Posterior vena cava (tissue), 2 donors: ENCODE measurements around the gene SPRYD3. TPM values are rescaled to one million over a fixed set of nuclear protein-coding genes. Genes with fewer than 3 reads are reported as not detected.

Experiments
- DNase-seq: peaks from one replicate; pipeline ENCODE4 v3.0.0-alpha.2; 2020; ENCODE audit warnings: low spot score
- intact Hi-C, 2 donors: fragments of 100-400 bp; cut with DNase I; formaldehyde crosslinking; loops; one replicate each; pipeline versions ENCODE4 v1.14.1 to v1.14.2; 2022 to 2023
- total RNA-seq, 2 donors: library from RNA; stranded (reverse); fragmentation: NEBNext Ultra II Directional; extraction: Animal tissue kit (Norgen Biotek cat#: 25700); gene quantifications; one replicate each; pipeline ENCODE4 v1.2.1, GENCODE V29; 2021
- donor health status: DM: yes; HTN: yes; CAD: no.
- donor health status: DM: yes; HTN: yes; CAD: no.

The SPRYD3 gene
- total RNA-seq, 2 donors from 2014 or later: 77.6 to 90.5 TPM

DNA sequence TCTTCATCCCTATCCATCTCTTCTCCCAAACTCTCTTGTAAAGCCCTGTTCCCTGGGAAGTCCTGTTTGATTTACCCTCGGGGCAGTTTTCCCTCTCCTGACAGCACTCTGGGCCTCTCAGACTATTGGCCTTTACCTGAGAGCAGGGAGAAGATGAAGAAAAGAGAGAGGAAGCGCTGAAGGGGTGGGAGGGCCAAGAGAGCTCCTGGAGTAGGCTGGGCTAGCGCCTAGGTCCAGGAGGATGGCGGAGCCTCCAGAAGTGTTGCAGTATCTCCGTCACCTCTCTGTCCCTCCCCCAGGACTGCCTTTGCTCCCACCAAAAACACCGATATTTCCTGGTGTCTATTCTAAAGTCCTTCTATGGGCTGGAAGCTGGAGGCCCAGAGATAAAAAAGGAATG, 12.6 kb upstream of the SPRYD3 start:
- no peak for DNase-seq
- intact Hi-C loops: no loop called here

DNA sequence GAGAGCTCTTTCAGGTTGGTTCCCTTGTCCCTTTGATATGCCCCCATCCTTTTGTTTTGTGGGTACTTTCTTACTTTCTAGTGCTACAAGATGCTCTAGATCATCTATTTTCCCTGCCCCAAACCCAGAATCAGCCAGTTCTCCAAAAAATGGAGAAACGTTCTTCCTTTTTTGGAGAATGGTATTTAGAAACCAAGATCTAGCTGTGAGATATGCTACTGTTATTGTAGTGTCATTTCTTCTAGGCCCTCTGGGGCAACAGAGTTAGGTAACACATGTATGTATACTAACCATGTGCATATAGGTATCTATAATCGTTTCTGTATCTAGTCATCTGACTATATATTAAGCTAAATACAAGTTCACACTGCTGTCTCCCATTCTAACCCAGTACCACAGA, 11.4 kb upstream of the SPRYD3 start:
- DNase-seq: no peak
- intact Hi-C loops: loop anchor here in 1 of 2 donors (1.0 kb wide), 1 partner anchor 38 kb away; no protein-coding TSS in a partner anchor

DNA sequence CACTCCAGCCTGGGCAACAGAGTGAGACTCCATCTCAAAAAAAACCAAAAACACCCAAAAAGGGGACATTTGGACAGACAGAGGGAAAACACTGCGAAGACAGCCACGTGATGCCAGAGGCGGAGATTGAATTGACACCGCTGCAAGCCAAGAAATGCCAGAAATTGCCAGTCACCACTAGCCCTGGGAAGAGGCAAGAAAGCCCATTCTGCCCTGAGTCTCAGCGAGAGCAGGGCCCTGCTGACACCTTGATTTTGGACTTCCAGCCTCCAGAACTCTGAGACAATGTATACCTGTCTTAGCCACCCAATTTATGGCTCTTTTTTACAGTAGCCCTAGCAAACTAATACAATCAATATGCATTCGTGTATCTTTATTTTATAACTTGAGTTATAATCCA, 10.9 kb upstream of the SPRYD3 start:
- no peak for DNase-seq
- intact Hi-C loops: loop anchor here in 1 of 2 donors (1.0 kb wide), 1 partner anchor 38 kb away; no protein-coding TSS in a partner anchor

DNA sequence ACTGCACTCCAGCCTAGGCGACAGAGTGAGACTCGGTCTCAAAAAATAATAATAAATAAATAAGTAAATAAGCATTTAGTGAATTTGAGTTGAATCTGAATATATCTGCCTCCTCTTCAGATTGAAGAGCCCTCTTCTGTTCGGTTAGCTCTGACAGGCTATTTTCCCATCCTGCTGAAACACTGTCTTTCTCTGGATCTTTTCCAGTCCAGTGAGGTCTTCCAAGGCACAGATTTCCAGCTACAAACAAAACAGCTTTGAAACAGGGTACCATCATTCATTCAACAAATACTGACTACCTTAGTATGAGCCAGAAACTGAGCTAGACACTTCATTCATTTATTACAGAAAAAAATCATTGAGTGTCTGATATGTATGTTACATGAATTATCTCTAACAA, 7.2 kb upstream of the SPRYD3 start:
- no peak for DNase-seq
- intact Hi-C loops: no loop called here

DNA sequence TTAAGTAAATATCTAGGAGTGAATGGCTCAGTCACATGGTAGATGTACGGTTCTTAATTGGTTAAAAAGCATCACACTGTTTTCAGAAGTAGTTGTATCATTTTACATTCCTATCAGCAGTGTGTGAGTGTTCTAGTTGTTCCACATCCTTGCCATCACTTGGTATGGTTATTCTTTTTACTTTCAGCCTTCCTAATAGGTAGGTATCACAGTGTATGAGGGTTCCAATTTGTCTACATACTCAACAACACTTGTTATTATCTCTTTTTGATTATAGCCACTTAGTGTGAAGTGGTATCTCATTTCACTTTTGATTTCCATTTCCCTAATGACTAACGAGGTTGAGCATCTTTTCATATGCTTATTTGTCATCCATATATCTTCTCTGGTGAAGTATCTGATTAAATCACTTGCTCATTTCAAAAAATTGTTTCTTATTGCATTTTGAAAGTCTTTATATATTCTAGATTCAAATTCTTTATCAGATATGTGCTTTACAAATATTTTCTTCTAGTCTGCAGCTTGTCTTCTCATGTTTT, 3.5 kb upstream of the SPRYD3 start:
- intact Hi-C loops: no loop called here
- DNase-seq: no peak

DNA sequence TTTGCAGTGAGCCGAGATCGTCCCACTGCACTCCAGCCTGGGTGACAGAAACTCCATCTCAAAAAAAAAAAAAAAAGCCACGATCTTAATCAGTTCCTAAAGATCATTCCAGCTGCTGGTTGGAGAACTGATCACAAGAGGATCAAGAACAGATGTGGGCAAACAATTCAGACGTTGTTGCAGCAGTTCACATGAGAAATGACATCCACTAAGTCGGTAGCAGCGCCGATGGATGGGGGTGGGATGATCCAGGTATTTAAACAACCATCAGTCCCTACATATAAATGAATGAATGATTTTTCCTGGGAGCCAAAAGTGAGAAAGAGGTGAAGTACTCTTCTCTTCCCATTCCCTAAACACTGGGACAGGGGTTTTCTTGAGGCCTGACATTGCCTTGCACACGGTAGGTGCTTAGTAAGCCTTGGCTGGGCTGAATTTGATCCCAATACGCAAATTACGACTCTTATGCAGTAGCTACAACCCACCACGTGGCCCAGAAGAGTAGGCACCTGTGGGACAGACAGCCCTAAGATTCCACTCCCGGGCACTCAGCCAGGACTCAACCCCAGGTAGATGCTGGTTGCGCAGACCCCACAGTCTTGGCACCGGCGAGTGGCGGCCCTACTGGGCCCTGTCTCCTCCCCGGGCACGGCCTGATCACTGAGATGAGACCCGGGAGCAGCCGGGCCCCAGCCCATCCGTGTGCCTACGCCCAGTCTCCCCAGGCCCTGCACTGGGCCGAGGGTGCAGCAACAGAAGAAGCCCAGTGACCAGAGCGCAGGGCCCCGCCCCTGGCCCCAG, 565 bp downstream of the SPRYD3 start:
- no peak for DNase-seq
- intact Hi-C loops: no loop called here

DNA sequence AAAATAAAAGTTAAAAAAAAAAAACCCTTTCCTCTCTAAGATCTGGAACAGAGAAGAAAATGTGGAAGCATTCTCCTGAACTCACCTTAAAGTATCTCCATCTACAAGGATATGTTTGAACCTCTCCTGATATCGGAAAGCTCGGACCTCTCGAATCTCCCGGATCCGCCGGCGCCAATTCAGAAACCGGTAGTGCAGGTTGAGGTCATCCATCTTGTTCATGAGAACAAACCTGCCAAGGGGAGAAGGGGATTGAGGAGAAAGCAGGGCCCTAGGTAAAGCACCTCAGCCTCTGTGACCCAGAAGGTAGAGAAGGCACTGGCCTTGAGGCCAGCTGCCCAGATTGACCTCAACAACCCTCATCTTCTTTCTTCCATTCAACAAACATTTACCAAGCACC, 2.2 kb downstream of the SPRYD3 start:
- no peak for DNase-seq

DNA sequence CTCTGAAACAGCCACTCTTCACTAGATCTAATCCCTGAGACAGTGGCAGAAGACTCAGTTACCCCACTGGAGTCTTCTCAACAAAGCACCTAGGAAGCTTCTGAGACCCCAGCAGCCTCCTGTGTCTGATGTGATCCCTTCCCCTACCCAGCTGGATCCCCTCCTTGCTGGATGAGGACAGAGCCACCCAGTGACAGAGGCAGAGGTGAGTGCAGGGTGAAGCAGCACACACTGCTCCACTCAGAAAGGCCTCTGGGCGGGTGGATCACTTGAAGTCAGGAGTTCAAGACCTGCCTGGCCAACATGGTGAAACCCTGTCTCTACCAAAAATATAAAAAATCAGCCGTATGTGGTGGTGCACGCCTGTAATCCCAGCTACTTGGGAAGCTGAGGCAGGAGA, 2.7 kb downstream of the SPRYD3 start:
- intact Hi-C loops: no loop called here
- DNase-seq: no peak

More for the DNA sequence above, 2.2 kb downstream of the SPRYD3 start:
- intact Hi-C loops: no loop called here

DNA sequence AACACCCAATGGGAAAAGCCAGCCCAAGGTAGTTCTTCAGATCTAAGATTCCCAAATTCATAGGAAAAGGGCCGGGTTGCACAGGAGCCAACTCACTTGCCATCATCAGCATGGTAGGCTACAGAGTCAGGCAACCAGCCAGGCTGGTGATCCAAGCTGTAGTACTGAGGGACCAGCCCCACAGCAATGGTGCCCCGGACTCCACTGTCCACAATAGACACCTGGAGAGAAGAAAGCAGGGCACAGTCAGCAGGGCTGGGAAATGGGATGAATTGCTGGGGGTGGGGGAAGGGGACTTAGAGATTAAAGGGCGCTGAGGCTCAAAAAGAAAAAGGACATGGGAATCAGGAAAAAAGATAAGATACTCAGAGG, 4.2 kb downstream of the SPRYD3 start:
- intact Hi-C loops: no loop called here
- DNase-seq: no peak

DNA sequence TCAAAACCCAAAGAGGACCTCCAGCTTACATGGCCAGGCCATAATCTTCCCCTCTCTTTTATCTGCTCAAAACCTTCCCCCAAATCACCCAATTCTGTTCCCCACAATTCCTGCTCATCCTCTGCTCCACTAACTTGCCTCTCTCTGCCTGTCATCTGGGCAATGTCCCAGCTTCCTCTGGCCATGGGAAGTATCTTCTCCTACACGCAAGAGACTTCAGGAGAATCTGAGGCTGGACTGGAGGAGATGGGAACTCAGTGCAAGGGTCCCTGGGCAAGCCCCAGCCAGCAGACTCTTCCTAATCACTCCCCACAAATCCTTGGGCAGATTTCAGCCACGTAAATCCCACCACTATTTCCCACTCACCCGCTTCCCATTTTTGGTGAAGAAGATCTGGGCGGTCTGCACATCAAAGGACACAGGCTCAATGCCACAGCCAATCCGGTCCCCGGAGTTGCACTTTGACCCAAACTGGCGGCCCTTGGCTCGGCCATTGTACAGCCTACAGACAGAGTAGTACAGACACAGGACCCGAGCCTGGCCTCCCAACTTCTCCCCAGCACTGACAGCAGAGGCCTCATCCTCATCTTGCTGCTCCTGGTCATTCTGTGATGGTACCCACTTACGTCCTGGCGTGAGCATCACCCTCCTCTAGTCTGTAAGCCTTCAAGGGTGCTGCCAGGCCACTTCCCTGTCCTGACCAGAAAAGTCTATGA, 4.7 kb downstream of the SPRYD3 start:
- intact Hi-C loops: no loop called here

DNA sequence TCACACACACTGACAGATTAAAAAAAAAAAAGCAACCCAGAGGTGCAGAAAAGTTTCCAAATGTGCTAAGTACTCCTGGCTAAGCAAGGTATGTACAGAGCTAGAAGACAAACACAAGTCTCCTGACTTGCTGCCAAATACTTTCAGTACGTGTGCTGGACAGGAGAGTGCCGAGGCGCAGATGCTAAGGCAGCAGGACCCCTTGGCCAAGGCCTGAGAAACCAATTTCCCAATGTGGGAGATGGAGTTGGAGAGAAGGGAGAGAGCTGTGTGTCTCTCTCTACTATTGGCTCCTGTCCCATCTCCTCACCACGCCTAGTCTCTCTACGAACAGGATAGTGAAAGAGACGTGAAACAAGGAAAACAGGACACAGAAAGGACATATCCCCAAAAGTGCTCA, 5.3 kb downstream of the SPRYD3 start:
- intact Hi-C loops: no loop called here
- no peak for DNase-seq

More for the DNA sequence above, 4.7 kb downstream of the SPRYD3 start:
- no peak for DNase-seq

DNA sequence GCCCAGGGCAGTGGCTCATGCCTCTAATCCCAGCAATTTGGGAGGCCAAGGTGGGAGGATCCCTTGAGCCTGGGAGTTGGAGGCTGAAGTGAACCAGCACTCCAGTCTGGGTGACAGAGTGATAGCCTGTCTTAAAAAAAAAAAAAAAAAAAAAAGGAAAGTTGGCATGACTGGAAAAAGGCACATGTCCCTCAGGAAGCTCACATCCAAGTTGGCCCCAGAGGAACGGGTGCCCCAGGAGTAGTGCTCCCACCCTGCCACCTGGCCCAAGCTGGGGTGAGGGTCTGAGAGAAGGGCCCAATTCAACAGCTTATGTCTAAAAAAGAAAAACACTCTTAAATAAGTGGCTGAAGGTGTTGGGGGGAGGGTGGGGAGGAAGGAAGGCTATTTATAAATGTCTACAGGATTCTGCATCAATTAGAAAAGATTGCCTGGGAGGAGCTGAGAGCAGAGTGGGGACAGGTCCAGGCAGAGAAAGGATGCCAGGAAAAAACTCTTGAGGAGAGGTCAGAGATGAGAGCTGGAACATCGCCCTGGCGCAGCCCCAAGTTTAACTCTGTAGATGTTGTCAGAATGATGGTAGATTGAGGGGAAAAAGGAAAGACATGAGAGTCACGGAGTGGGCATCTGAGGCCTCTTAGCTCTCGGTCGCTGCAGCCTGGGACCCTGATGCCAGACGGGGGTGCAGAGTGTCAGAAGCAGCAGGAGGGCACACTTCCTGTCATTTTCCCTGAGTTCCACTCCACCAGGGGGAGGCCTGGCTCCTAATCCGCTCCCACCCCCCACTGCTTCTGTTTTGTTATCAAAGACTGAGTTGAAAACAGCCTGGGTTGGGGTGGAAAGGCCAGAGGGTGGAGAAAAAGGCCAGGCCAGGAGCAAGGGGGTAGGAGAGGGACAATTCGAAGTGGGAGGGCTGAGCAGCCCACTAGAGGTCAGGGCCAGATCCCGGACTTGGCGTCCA, 7.3 kb downstream of the SPRYD3 start:
- intact Hi-C loops: no loop called here
- peak; percentile 96 for DNase-seq

DNA sequence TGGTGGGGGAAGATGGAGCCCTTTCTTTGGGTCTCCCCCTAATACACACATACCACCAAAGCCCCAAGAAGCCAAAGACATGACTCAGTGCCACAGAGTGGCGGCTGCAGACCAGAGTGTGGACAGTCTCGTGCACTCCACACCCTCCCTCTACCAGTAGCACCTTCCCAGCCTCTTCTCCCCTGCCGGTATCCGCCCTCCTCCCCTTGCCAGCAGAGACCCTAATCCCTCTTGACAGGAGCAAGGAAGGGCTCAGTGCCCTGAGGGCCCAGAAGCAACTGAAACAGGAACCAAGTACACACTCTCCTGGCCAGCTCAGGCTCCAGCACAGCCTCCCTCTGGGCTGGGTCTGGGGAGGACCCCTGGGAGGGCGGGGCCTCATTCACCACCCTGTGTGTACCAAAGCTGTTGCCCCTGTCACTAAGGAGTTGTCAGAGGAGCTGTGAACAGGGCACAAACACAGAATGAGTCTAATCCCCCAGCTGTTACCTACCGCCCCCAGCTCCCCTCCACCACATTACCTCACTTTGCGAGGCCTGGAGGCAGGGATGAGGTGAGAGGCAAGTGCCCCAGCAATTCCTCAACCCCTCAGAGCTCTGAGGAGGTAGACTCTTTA, 8.2 kb downstream of the SPRYD3 start:
- DNase-seq: no peak
- intact Hi-C loops: no loop called here

DNA sequence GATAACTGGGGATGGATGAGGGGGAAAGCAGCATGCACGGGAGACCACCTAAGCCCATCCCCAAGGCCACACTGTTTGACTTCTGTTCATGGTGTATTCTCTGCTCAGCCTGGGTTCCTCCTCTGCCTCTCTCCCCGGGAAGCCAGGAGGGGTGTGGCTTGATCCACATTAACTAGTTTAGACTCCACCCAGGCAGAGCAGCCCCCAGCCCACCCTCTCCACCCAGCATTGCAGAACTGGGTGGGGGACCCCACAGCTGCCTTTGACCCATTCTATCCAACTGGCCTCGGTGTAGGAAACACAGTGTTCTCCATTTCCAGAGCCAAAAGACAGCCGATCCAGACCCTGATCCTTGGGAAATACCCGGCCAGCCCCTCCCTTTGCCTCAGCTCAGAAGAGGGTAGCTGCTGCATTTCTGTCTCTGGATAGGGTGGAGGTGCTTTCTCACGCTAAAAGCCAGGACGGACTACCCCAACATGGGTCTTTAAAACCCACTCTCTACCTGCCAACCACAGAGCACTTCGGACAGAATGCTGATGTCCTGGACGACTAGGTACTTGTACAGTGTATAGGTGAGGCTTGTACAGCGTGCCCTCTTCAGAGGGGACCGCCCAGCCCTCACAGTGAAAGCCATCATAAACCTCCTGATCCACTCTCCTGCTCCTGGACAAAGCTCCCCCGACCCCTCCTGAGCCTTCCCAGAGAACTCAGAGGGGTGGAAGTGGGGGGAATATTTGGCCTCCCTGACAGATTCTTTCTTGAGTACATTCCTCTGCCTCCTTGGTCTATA, 9.4 kb downstream of the SPRYD3 start:
- intact Hi-C loops: loop anchor here (5.0 kb wide), 2 partner anchors 32 to 127 kb away; partner anchors contain the start of gene SOAT2 (in 2 of the 2)
- peak; percentile 91 for DNase-seq

DNA sequence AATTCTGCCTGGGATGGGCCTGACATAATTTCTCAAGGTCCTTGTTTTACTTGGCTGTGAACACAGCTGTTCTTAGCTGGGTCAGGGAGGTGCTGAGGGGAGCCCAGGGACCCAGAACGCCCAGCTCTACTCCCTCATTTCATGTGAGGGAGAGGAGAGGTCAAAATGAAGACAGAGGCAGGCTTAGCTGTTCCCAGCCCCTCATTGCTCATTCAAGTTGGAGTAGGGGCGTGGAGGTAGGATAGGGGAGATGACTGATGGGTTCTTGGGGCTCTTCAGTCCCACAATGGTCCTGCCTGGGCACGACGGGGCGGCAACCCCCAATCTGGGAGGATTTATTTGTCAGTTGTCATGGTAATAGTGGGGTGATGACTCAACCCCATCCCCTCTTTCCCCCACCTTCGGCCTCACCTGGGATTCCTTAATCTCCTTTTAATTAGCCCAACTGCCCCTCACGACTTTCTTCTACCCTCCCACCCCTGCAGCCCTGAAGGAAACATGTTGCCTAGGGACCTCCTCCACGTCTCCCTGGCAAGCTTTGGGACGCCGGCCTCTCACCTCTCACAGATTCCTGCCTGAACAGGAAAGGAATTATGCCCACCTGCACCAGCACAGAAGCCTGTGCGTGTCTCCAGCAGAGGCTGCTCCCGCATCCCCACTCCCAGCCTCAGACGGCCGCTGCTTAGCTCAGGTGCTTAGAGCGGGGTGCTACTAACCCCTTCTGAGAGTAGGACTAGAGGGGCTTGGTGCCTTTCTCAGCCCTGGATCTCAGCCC, 10.2 kb downstream of the SPRYD3 start:
- peak; percentile 80 for DNase-seq
- intact Hi-C loops: loop anchor here (5.0 kb wide), 2 partner anchors 33 to 128 kb away; partner anchors contain the start of gene SOAT2 (in 2 of the 2)

DNA sequence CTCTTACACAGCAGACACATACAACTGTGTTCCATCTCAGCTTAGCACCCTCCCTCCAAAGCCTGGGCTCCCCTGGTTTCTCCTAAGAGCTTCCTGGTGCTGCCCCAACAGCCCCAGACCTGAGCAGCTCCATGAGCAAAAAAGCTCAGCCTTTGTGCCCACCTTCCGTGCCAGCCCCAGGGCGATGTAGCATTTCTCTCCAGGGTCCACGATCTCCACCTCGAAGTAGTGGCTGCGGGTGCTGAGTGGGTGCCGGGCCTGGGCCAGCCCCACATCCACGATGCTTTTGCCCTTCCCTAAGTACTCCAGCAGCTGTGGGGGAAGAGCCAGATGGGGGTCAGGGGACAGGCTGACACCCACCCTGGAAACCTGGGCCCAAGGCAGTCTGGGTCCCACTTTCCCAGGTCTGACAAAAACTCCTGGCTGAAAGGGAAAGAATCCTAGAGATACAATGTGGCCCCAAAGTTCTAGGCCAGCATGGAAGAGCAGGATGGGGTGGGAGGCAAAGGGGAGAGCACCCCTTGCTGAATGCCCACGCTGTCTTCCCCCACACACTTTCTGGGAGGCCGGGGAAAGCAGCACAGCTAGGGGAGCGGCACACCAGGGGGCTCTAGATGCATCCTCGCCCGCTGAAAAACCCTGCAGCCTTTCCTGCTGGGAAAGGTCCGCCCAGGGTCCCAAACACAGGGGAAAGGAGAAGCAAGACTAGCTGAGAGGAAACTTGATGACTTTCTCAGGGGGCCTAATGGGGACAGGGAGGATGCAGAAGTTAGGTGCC, 11.0 kb downstream of the SPRYD3 start:
- DNase-seq: no peak
- intact Hi-C loops: loop anchor here (5.0 kb wide), 2 partner anchors 34 to 129 kb away; partner anchors contain the start of gene SOAT2 (in 2 of the 2)
